Mucosa of descending colon (tissue), 3 donors: Measurements from ENCODE around the gene SLAMF9. TPM values are rescaled to one million over a fixed set of nuclear protein-coding genes. Genes with fewer than 3 reads are reported as not detected.

Experiments used
- ATAC-seq: fragments of 200-7000 bp; cut with Tn5 transposase; one replicate; pipeline ENCODE4 v1.9.1; 2020; ENCODE audit warnings: mild to moderate bottlenecking, moderate library complexity
- DNase-seq, 3 donors: peaks; one replicate each; pipeline ENCODE4 v3.0.0-alpha.2; 2020
- H3K36me3 ChIP-seq: fragments of 200-600 bp; one replicate; pipeline ENCODE4 v1.8.0; 2021; ENCODE audit warnings: low read depth, mild to moderate bottlenecking
- H3K4me1 ChIP-seq: fragments of 200-600 bp; one replicate; pipeline ENCODE4 v1.8.0; 2021; ENCODE audit warnings: low read depth, mild to moderate bottlenecking
- H3K4me3 ChIP-seq: fragments of 200-600 bp; one replicate; pipeline ENCODE4 v1.8.0; 2021; ENCODE audit warnings: mild to moderate bottlenecking
- H3K9me3 ChIP-seq: fragments of 200-600 bp; one replicate; pipeline ENCODE4 v1.8.0; 2021; ENCODE audit warnings: mild to moderate bottlenecking
- CTCF ChIP-seq: fragments of 200-600 bp; IDR thresholded peaks from one replicate; pipeline ENCODE4 v1.8.0; 2022; ENCODE audit warnings: antibody characterized with exemption, mild to moderate bottlenecking
- intact Hi-C, 2 donors: fragments of 100-400 bp; cut with DNase I in 1 of 2; cut with micrococcal nuclease in 1 of 2; formaldehyde crosslinking; loops; one replicate each; pipeline versions ENCODE4 v1.11.0 to v1.11.1; 2022; cut with DNase I, micrococcal nuclease
- total RNA-seq, 3 donors: library from RNA; stranded (reverse); fragmentation: NEBNext Ultra II Directional in 2 of 3; extraction: Animal tissue kit (Norgen Biotek cat#: 25700) in 2 of 3; gene quantifications; one replicate each; pipeline versions ENCODE4 v1.2.1 to v1.2.4, GENCODE V29; 2021 to 2023
- donor health status: DM: no; HTN: no; CAD: no; lungs with moderate emphysema.
- donor health status: DM: no; HTN: no; CAD: no.
- donor health status: DM: no; HTN: yes; CAD: no.

SLAMF9 gene
- total RNA-seq, 3 donors from 2014 or later = not detected

DNA sequence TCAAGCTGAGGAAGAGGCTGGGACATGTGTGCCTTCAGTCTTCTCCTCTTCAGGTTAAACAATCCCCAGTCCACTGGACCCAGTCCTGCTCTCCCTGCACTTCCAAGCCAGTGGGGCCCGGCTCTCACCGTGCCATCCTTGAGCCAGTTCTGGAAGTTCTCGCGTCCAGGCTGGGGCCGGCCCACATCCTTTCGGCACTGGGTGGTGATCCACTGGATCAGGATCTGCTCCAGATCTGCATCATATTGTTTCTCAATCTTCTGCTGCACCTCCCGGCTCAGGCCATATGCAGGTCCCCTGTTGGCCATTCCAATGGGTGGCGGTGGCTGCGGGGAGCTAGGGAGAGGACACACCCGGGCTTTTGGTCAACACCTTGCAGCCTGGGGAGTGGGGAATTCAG is 33.8 kb downstream of the SLAMF9 start:
- no peak for TF ChIP-seq CTCF
- intact Hi-C loops = no loop called here
- DNase-seq (peak in 1 of 3 donors; percentile 40), ATAC-seq (no peak)
- H3K36me3 ChIP-seq = no peaks in the 10 kb centered on the region
- no peaks in the 10 kb centered on the region for H3K9me3 ChIP-seq
- no peak overlapping the region for H3K4me3 ChIP-seq
- H3K4me1 ChIP-seq = peaks cover 43% of the 10 kb centered on the region

- H3K36me3 ChIP-seq = no peaks in the 10 kb centered on the region
- no peaks in the 10 kb centered on the region for H3K9me3 ChIP-seq
- no peak overlapping the region for H3K4me3 ChIP-seq
- H3K4me1 ChIP-seq = peaks cover 44% of the 10 kb centered on the region
- ATAC-seq (no peak), DNase-seq (peak in 1 of 3 donors; percentile 8)
- intact Hi-C loops = no loop called here
- no peak for TF ChIP-seq CTCF
Observed at GRCh38 chr1:159919236-159919865, 34.7 kb downstream of the SLAMF9 start.

- intact Hi-C loops = no loop called here
- no peak for TF ChIP-seq CTCF
- Histone ChIP-seq H3K36me3 (no peaks in the 10 kb centered on the region), H3K9me3 (no peaks in the 10 kb centered on the region), H3K4me1 (peaks cover 48% of the 10 kb centered on the region), H3K4me3 (no peak overlapping the region)
- ATAC-seq = no peak
- no peak for DNase-seq
Observed at GRCh38 chr1:159918352-159919200, 35.5 kb downstream of the SLAMF9 start.

DNA sequence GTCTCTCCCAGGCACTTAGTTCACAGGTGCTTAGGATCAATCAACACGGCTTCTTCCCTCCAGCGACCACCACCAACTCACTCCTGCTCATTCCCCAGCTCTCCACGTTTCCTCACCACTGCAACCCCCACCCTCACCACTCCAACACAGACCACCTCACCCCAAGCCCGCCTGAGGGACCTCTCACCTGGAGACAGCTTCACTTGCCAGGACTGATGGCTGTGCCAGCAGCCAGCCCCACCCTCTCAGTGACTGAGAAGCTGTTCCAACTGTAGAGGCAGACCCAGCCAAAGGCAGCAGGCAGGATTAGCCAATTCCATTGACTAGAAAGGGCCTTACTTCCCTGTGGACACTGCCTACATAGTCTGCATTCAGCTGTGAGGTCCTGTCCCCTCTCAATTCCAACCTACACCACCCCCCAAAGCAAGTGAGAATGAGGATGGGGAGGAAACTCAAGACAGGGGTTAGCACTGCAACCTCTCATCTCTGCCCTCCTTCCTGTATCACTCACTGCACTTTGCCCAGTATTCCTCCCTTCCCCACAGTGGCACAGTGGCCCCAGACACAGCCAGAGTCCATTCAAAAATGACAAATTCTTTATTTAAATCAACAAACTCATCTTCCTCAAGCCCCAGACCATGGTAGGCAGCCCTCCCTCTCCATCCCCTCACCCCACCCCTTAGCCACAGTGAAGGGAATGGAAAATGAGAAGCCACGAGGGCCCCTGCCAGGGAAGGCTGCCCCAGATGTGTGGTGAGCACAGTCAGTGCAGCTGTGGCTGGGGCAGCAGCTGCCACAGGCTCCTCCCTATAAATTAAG is 36.3 kb downstream of the SLAMF9 start:
- Histone ChIP-seq H3K4me1 (peaks cover 55% of the 10 kb centered on the region), H3K9me3 (no peaks in the 10 kb centered on the region), H3K4me3 (no peak overlapping the region), H3K36me3 (no peaks in the 10 kb centered on the region)
- DNase-seq = no peak
- ATAC-seq = no peak
- intact Hi-C loops = no loop called here
- TF ChIP-seq CTCF = no peak

DNA sequence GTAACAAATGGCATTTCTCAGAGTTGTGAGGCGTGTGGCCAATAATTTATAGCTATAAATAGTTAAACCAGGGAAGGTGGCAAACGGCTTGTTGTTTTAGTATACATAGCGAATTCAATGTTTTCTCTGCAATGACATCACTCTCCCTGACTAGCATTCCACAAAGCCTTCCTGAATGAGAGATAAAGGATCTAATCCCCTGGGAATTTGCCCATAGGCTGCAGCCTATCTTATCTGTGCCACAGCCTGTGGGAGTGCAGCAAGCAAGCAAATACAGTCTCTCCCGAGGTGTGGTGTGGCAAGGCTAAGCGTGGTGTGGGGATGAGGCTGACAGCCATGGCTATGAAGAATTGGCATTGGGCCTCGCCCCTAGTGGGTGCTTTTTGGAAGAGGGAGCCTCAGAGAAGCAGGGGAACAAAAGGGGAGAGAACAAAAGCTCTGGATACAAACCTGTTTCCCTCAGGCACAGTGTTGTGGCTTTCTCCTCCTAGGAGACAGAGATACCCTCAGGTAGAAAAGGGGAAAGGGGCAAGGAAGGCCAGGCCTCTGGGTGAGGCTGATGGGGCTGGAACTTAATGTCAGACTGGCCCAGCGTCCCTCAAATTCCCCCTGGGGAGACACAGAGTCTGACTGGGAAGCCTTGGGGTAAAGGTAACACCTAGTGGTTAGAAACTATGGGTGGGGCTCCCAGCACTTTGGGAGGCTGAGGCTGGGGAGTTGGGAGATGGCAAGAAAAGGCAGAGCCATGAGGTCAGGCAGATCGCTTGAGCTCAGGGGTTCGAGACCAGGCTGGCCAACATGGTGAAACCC is 37.6 kb downstream of the SLAMF9 start:
- intact Hi-C loops = no loop called here
- H3K4me1 ChIP-seq = peaks cover 48% of the 10 kb centered on the region
- H3K36me3 ChIP-seq = no peaks in the 10 kb centered on the region
- no peaks in the 10 kb centered on the region for H3K9me3 ChIP-seq
- no peak overlapping the region for H3K4me3 ChIP-seq
- TF ChIP-seq CTCF = no peak
- DNase-seq (no peak), ATAC-seq (peak; percentile 23)
